GM12878 (cell line): Measurements from ENCODE around the gene RUNDC3A. TPM values are rescaled to one million over a fixed set of nuclear protein-coding genes. Genes with fewer than 3 reads are reported as not detected.

Experiments used
- BCL11A ChIP-seq: IDR thresholded peaks from 2 replicates; pipeline ENCODE4 v1.6.1; 2011; ENCODE audit warnings: low read depth, low read length
- BHLHE40 ChIP-seq, 2 experiments: fragments of 450-650 bp in 1 of 2; IDR thresholded peaks; 2 replicates each; pipeline ENCODE4 v1.6.1; 2011 to 2017; ENCODE audit warnings: low read depth in 2 of 2, borderline replicate concordance in 1 of 2, improper control_type of control experiment in 1 of 2, low read length in 1 of 2, mild to moderate bottlenecking in 1 of 2
- CBFB ChIP-seq: IDR thresholded peaks from 2 replicates; pipeline ENCODE4 v1.6.1; 2016; ENCODE audit warnings: antibody characterized with exemption, low read depth
- CHD1 ChIP-seq: IDR thresholded peaks from 2 replicates; pipeline ENCODE4 v1.6.1; 2012; ENCODE audit warnings: low read depth, low read length, improper control_type of control experiment
- FOS ChIP-seq: IDR thresholded peaks from 3 replicates; pipeline ENCODE4 v1.6.1; 2011; ENCODE audit warnings: borderline replicate concordance; ENCODE audit not compliant: insufficient read length; ENCODE audit errors: extremely low read depth
- GATAD2B ChIP-seq: fragments of 450-650 bp; conservative IDR thresholded peaks from 2 replicates; pipeline ENCODE4 v1.6.1; 2017; ENCODE audit warnings: low read depth, mild to moderate bottlenecking, moderate library complexity
- IRF4 ChIP-seq: IDR thresholded peaks from 2 replicates; pipeline ENCODE4 v1.6.1; 2011; ENCODE audit warnings: low read depth, low read length
- JUNB ChIP-seq: IDR thresholded peaks from 2 replicates; pipeline ENCODE4 v1.6.1; 2016; ENCODE audit warnings: antibody characterized with exemption, mild to moderate bottlenecking
- MYB ChIP-seq: fragments of 150-350 bp; IDR thresholded peaks from 2 replicates; pipeline ENCODE4 v1.6.1; 2014; ENCODE audit warnings: mild to moderate bottlenecking, low read depth, low read length, borderline replicate concordance
- MYC ChIP-seq: IDR thresholded peaks from 2 replicates; pipeline ENCODE4 v1.6.1; 2011; ENCODE audit warnings: mild to moderate bottlenecking, low read length, moderate library complexity, inconsistent platforms; ENCODE audit not compliant: insufficient read depth, insufficient replicate concordance, insufficient read length, severe bottlenecking
- NBN ChIP-seq: fragments of 450-650 bp; IDR thresholded peaks from 2 replicates; pipeline ENCODE4 v1.6.1; 2016
- NR2C2 ChIP-seq: IDR thresholded peaks from 2 replicates; pipeline ENCODE4 v1.6.1; 2011; ENCODE audit warnings: borderline replicate concordance, low read depth; ENCODE audit not compliant: control insufficient read depth, insufficient read length
- POLR2A ChIP-seq: IDR thresholded peaks from 2 replicates; pipeline ENCODE4 v1.6.1; 2011; ENCODE audit warnings: low read depth, mild to moderate bottlenecking, low read length
- POLR2AphosphoS5 ChIP-seq: IDR thresholded peaks from 2 replicates; pipeline ENCODE4 v1.6.1; 2011; ENCODE audit warnings: mild to moderate bottlenecking, low read length, inconsistent platforms
- RUNX3 ChIP-seq: IDR thresholded peaks from 2 replicates; pipeline ENCODE4 v1.6.1; 2012; ENCODE audit warnings: low read length, inconsistent platforms
- SMARCA5 ChIP-seq: fragments of 450-650 bp; IDR thresholded peaks from 2 replicates; pipeline ENCODE4 v1.6.1; 2017; ENCODE audit warnings: mild to moderate bottlenecking
- SREBF1 ChIP-seq: IDR thresholded peaks from 2 replicates; pipeline ENCODE4 v1.6.1; 2012; ENCODE audit warnings: mild to moderate bottlenecking, low read length
- YBX1 ChIP-seq: fragments of 450-650 bp; IDR thresholded peaks from 2 replicates; pipeline ENCODE4 v1.6.1; 2016; ENCODE audit warnings: antibody characterized with exemption
- YY1 ChIP-seq: IDR thresholded peaks from 2 replicates; pipeline ENCODE4 v1.6.1; 2011; ENCODE audit warnings: low read depth, mild to moderate bottlenecking, low read length
- ZBED1 ChIP-seq: IDR thresholded peaks from 2 replicates; pipeline ENCODE4 v1.6.1; 2016; ENCODE audit warnings: borderline replicate concordance
- polyA plus RNA-seq, 11 experiments: library from polyadenylated mRNA; depleted of rRNA in 4 of 11; unstranded in 6 of 11; stranded (reverse) in 5 of 11; fragments of >200 nt; fragmentation: Nextera tagmentation in 4 of 11; fragmentation: Illumina TruSeq in 1 of 11; extraction: Ambion mirVana in 4 of 11; extraction: Trizol in 1 of 11; gene quantifications; 1 replicate in 1 of 11; 2 replicates in 10 of 11; pipeline versions ENCODE4 v1.2.1 to v1.2.3, GENCODE V29; 2011 to 2016; ENCODE audit warnings: inconsistent platforms in 2 of 11, missing spikeins in 2 of 11, low read depth in 1 of 11
- total RNA-seq, 4 experiments: library from RNA; depleted of rRNA in 3 of 4; stranded (reverse); fragments of >200 nt in 3 of 4; fragmentation: Illumina TruSeq in 1 of 4; extraction: Trizol in 1 of 4; gene quantifications; 2 replicates each; pipeline versions ENCODE4 v1.2.1 to v1.2.3, GENCODE V29; 2013 to 2021
- TF ChIP-seq, protein P1 (sequence below): IDR thresholded peaks from 2 replicates; pipeline ENCODE4 v1.6.1; 2011; ENCODE audit warnings: low read depth, low read length, improper control_type of control experiment, borderline replicate concordance
- TF ChIP-seq, protein P2 (sequence below): fragments of 450-650 bp; formaldehyde crosslinking; IDR thresholded peaks from 2 replicates; pipeline ENCODE4 v1.4.0; 2022; ENCODE audit warnings: mild to moderate bottlenecking, moderate library complexity
- TF ChIP-seq, protein P3 (sequence below): IDR thresholded peaks from 2 replicates; pipeline ENCODE4 v1.6.1; 2012; ENCODE audit warnings: improper control_type of control experiment, low read depth, low read length; ENCODE audit not compliant: insufficient replicate concordance

Gene RUNDC3A
- total and polyA plus RNA-seq, 10 of the 15 experiments (the other 5 are each of a cell fraction or from before 2014, with no cell fraction given) = 0.07 to 0.17 TPM; not detected in 8

DNA sequence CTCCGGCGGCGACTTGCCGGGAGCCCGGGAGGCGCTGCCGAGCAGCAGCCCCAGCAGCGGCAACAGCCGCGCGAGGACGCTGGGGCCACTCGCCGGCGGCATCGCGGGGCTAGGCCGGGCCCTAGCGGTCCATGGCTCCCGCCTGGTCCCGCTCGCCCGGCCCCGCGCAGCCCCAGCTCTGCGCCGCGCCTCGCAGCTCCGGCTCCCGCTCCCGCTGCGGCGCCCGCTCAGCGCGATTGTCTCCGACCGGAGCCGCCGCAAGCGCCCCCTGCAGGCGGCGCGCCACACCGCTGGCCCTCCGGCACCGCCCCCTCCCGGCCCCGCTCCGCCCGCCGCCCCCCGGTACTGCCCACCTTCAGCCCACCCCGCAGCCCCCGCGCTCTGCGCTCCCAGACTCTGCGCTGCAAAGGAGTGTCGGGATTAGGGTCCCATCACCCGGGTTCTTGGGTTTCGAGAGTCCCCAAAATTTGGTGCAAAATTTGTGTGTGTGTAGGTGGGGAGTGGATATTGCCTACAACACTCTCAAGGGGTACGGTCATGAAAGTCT lies 55.3 kb downstream of the RUNDC3A start, which contains the start of gene FAM171A2 (continued):
- TF ChIP-seq SMARCA5 (peak; percentile 92), IRF4 (no peak), BCL11A (no peak), CBFB (no peak), NR2C2 (no peak), FOS (no peak), YY1 (peak; percentile 28; the same call in 1 of the 2 replicates), ZBED1 (no peak), GATAD2B (peak; percentile 92), POLR2AphosphoS5 (no peak), RUNX3 (no peak), MYB (no peak), YBX1 (no peak), POLR2A (peak; percentile 30; the same call in 1 of the 2 replicates), CHD1 (no peak), NBN (no peak), SREBF1 (no peak), JUNB (no peak), BHLHE40 (IDR thresholded peaks at IDR 0.05; ENCODE audit: borderline replicate concordance in 1 of 2, low read depth in 2 of 2, low read length in 1 of 2) (peak in 1 of 2 experiments; percentile 45; a peak in 1 of 4 replicates), MYC (no peak)
- TF ChIP-seq, protein P1, sequence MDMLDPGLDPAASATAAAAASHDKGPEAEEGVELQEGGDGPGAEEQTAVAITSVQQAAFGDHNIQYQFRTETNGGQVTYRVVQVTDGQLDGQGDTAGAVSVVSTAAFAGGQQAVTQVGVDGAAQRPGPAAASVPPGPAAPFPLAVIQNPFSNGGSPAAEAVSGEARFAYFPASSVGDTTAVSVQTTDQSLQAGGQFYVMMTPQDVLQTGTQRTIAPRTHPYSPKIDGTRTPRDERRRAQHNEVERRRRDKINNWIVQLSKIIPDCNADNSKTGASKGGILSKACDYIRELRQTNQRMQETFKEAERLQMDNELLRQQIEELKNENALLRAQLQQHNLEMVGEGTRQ = no peak
- TF ChIP-seq, protein P2, sequence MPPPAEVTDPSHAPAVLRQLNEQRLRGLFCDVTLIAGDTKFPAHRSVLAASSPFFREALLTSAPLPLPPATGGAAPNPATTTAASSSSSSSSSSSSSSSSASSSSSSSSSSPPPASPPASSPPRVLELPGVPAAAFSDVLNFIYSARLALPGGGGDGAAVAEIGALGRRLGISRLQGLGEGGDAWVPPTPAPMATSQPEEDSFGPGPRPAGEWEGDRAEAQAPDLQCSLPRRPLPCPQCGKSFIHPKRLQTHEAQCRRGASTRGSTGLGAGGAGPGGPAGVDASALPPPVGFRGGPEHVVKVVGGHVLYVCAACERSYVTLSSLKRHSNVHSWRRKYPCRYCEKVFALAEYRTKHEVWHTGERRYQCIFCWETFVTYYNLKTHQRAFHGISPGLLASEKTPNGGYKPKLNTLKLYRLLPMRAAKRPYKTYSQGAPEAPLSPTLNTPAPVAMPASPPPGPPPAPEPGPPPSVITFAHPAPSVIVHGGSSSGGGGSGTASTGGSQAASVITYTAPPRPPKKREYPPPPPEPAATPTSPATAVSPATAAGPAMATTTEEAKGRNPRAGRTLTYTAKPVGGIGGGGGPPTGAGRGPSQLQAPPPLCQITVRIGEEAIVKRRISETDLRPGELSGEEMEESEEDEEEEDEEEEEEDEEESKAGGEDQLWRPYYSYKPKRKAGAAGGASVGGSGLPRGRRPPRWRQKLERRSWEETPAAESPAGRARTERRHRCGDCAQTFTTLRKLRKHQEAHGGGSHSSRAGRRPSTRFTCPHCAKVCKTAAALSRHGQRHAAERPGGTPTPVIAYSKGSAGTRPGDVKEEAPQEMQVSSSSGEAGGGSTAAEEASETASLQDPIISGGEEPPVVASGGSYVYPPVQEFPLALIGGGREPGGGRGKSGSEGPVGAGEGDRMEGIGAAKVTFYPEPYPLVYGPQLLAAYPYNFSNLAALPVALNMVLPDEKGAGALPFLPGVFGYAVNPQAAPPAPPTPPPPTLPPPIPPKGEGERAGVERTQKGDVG (CRISPR knock-in tag) = no peak
- TF ChIP-seq, protein P3, sequence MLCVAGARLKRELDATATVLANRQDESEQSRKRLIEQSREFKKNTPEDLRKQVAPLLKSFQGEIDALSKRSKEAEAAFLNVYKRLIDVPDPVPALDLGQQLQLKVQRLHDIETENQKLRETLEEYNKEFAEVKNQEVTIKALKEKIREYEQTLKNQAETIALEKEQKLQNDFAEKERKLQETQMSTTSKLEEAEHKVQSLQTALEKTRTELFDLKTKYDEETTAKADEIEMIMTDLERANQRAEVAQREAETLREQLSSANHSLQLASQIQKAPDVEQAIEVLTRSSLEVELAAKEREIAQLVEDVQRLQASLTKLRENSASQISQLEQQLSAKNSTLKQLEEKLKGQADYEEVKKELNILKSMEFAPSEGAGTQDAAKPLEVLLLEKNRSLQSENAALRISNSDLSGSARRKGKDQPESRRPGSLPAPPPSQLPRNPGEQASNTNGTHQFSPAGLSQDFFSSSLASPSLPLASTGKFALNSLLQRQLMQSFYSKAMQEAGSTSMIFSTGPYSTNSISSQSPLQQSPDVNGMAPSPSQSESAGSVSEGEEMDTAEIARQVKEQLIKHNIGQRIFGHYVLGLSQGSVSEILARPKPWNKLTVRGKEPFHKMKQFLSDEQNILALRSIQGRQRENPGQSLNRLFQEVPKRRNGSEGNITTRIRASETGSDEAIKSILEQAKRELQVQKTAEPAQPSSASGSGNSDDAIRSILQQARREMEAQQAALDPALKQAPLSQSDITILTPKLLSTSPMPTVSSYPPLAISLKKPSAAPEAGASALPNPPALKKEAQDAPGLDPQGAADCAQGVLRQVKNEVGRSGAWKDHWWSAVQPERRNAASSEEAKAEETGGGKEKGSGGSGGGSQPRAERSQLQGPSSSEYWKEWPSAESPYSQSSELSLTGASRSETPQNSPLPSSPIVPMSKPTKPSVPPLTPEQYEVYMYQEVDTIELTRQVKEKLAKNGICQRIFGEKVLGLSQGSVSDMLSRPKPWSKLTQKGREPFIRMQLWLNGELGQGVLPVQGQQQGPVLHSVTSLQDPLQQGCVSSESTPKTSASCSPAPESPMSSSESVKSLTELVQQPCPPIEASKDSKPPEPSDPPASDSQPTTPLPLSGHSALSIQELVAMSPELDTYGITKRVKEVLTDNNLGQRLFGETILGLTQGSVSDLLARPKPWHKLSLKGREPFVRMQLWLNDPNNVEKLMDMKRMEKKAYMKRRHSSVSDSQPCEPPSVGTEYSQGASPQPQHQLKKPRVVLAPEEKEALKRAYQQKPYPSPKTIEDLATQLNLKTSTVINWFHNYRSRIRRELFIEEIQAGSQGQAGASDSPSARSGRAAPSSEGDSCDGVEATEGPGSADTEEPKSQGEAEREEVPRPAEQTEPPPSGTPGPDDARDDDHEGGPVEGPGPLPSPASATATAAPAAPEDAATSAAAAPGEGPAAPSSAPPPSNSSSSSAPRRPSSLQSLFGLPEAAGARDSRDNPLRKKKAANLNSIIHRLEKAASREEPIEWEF = no peak
